ENCODE results near the gene AUTS2. TPM values are rescaled to one million over a fixed set of nuclear protein-coding genes. Genes with fewer than 3 reads are reported as not detected.

The AUTS2 gene
- total and polyA plus RNA-seq, 9 of the 15 experiments (the other 6 are each of a cell fraction or from before 2014, with no cell fraction given): 0.58 TPM; not detected in 8

DNA sequence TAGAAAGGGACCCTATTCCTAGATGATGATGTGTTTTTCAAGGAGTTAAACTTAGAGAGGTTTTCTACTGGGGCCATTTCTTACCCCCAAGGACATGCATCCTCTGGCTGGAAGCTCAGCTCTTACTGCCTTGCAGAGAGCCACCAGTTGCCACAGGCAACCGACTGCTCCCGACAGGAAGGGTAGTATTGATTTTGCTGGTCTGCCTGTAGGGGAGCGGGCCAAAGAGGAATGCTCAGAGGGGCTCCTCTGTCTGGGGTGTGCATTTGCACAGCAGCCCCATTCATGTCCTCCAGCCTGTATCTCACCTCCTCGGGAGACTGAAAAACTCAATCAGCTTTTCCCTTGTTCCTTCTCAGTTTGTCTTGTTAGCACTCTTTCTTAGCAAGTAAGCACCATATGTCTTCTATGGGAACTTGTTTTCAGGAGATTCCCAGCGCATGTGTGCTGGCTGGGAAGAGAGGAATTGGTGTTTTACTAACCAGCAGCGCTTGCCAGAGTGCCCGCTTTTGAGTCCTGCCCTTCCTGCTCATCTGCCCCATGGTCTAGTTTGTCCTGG lies 794.7 kb downstream of the AUTS2 start:
- CTCF ChIA-PET (ENCODE audit: low intra/inter-chr PET ratio): no interaction called here

DNA sequence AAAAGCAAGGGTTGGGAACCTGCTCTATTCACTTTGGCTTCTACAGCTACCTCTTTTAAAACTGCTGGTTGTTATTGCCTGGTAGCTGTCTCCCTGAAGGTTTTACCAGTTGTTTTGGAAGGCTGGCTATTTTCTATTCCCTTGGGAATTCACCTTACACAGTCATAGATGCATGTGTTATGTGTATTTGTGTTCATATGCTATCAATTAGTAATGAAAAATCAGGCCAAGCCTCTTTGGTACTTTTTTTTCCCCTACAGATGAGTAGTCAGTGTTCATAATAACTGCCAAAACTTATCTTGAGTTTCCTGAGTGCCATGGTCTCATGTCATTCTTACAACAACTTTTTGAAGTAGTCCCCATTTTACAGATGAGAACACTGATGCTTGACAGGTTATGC lies 795.7 kb downstream of the AUTS2 start:
- H3K36me3 ChIP-seq (ENCODE audit: control insufficient read depth, insufficient read depth, low read length): no peaks in the 10 kb centered on the region
- DNase-seq (ENCODE audit: extremely low read depth in 1 of 4, low spot score in 3 of 4): no peak
- H3K4me1 ChIP-seq (replicated peaks in 1 of 2; ENCODE audit: control insufficient read depth in 2 of 2, insufficient read depth in 2 of 2, low read length in 2 of 2): no peaks in the 10 kb centered on the region
- intact Hi-C loops (cut with micrococcal nuclease) (no loop called here), in situ Hi-C loops (cut with MboI) (no loop called here)
- no peak overlapping the region for H3K9ac ChIP-seq (ENCODE audit: insufficient read depth in 1 of 2, low read depth in 2 of 2, low read length in 2 of 2)
- no TSS peak for BruUV-seq (replicated peaks)
- 0 out of 5 replicates have a peak, but pooled peaks cover 0 to 5% of the 10 kb centered on the region in 2 experiments for H3K27me3 ChIP-seq (ENCODE audit: control insufficient read depth in 2 of 2, insufficient read depth in 2 of 2, low read length in 2 of 2)
- no peak overlapping the region for H3K4me2 ChIP-seq (ENCODE audit: insufficient read depth, low read length)
- no peak for ATAC-seq
- no peaks in the 10 kb centered on the region for H4K20me1 ChIP-seq (replicated peaks; ENCODE audit: control insufficient read depth, insufficient read depth, low read length)
- H3K9me3 ChIP-seq (replicated peaks; ENCODE audit: control insufficient read depth, insufficient read depth, low read depth, low read length): no peaks in the 10 kb centered on the region
- no peak overlapping the region for H2AFZ ChIP-seq (ENCODE audit: low read depth, low read length)
- H3K9me1 ChIP-seq (ENCODE audit: control insufficient read depth, insufficient read depth, low read length): no peaks in the 10 kb centered on the region
- H3K4me3 ChIP-seq: no peak overlapping the region
- H3K27ac ChIP-seq (ENCODE audit: extremely low read depth, low read depth, low read length): no peak overlapping the region
- ChIA-PET POLR2A (no interaction called here), CTCF (ENCODE audit: low intra/inter-chr PET ratio) (no interaction called here)
- no peaks in the 10 kb centered on the region for H3K79me2 ChIP-seq (ENCODE audit: control insufficient read depth, insufficient read depth, low read length)
- no peak for FAIRE-seq
- TF ChIP-seq DDX20 (tag; IDR thresholded peaks at IDR 0.05; ENCODE audit: low read depth): no peak

More for the DNA sequence above, 794.7 kb downstream of the AUTS2 start:
- H3K4me1 ChIP-seq (replicated peaks in 1 of 2; ENCODE audit: control insufficient read depth in 2 of 2, insufficient read depth in 2 of 2, low read length in 2 of 2): no peaks in the 10 kb centered on the region
- no peaks in the 10 kb centered on the region for H4K20me1 ChIP-seq (replicated peaks; ENCODE audit: control insufficient read depth, insufficient read depth, low read length)
- no peak overlapping the region for H3K27ac ChIP-seq (ENCODE audit: extremely low read depth, low read depth, low read length)
- H3K9me1 ChIP-seq (ENCODE audit: control insufficient read depth, insufficient read depth, low read length): no peaks in the 10 kb centered on the region
- no peak for ATAC-seq
- WGBS (ENCODE audit: insufficient coverage, low coverage, missing lambda C conversion rate): 0% methylated on average over 7 of the region's 7 CpGs
- no peaks in the 10 kb centered on the region for H3K9me3 ChIP-seq (replicated peaks; ENCODE audit: control insufficient read depth, insufficient read depth, low read depth, low read length)
- no peaks in the 10 kb centered on the region for H3K36me3 ChIP-seq (ENCODE audit: control insufficient read depth, insufficient read depth, low read length)
- TF ChIP-seq, protein P1, sequence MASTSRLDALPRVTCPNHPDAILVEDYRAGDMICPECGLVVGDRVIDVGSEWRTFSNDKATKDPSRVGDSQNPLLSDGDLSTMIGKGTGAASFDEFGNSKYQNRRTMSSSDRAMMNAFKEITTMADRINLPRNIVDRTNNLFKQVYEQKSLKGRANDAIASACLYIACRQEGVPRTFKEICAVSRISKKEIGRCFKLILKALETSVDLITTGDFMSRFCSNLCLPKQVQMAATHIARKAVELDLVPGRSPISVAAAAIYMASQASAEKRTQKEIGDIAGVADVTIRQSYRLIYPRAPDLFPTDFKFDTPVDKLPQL (IDR thresholded peaks at IDR 0.05; ENCODE audit: extremely low read depth, insufficient read length): no peak
- TF ChIP-seq TFAM (CRISPR knock-in tag; conservative IDR thresholded peaks at IDR 0.05): no peak
- TF ChIP-seq FOXJ3 (CRISPR knock-in tag; IDR thresholded peaks at IDR 0.05): no peak
- no peak for TF ChIP-seq ZNF696 (CRISPR knock-in tag; conservative IDR thresholded peaks at IDR 0.05)
- no peak for TF ChIP-seq C11orf30 (IDR thresholded peaks at IDR 0.05; ENCODE audit: low read depth)
- DNase-seq (ENCODE audit: extremely low read depth in 1 of 4, low spot score in 3 of 4): no peak
- intact Hi-C loops (cut with micrococcal nuclease): no loop called here
- no peaks in the 10 kb centered on the region for H3K79me2 ChIP-seq (ENCODE audit: control insufficient read depth, insufficient read depth, low read length)
- H2AFZ ChIP-seq (ENCODE audit: low read depth, low read length): no peak overlapping the region
- H3K27me3 ChIP-seq (ENCODE audit: control insufficient read depth in 2 of 2, insufficient read depth in 2 of 2, low read length in 2 of 2): 0 out of 5 replicates have a peak, but pooled peaks cover 0 to 5% of the 10 kb centered on the region in 2 experiments
- in situ Hi-C loops (cut with MboI): no loop called here
- H3K4me2 ChIP-seq (ENCODE audit: insufficient read depth, low read length): no peak overlapping the region
- H3K4me3 ChIP-seq: no peak overlapping the region
- POLR2A ChIA-PET: no interaction called here
- H3K9ac ChIP-seq (ENCODE audit: insufficient read depth in 1 of 2, low read depth in 2 of 2, low read length in 2 of 2): no peak overlapping the region
- no peak for FAIRE-seq
- no TSS peak for BruUV-seq (replicated peaks)
